ENCODE measurements around the gene NBEAL1. TPM values are rescaled to one million over a fixed set of nuclear protein-coding genes. Genes with fewer than 3 reads are reported as not detected.

The NBEAL1 gene
- total RNA-seq, 1 experiment from 2014 or later, result 17.0 TPM

- TF ChIP-seq CTCF (IDR thresholded peaks at IDR 0.05 in 2 of 3, conservative IDR thresholded peaks at IDR 0.05 in 1 of 3; ENCODE audit: borderline replicate concordance in 1 of 3, insufficient read depth in 1 of 3, low read depth in 2 of 3, low read length in 2 of 3), result no peak
- TF ChIP-seq ZFX (IDR thresholded peaks at IDR 0.05), result no peak
- no peak for TF ChIP-seq POLR2A (IDR thresholded peaks at IDR 0.05; ENCODE audit: borderline replicate concordance, extremely low read depth, insufficient read depth, insufficient read length)
- TF ChIP-seq ELF1 (IDR thresholded peaks at IDR 0.05; ENCODE audit: borderline replicate concordance, low read depth), result no peak
These were observed 18.7 kb downstream of the NBEAL1 start (continued) for GRCh38 chr2:203033395-203033794.

DNA sequence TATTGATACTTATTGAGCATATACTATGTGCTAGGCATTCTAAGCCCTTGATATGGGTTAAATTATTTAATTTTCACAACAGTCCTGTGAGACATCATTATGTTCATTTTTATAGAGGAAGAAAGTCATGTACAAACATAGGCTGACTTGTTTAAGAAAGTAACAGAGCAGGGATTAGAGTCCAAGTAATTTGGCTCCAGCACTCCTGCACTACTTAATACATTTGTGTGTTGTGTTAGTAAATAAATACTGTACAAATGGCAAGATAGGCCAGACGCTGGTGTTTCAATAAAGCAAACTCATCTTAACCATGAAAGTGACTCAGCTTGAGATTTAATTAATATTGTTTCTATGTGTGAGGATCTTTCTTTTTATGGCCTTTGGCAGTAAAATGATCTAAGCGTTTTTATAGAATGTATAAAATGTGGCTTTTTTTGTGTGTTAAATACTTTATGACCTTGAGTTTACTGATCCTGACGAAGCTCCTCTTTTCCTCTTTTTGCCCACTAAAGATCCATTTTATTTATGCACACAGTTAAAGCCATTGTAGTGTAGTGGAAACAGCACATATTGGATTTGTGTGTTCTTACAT, 21.3 kb downstream of the NBEAL1 start:
- Histone ChIP-seq H3K4me3 (replicated peaks in 1 of 2; ENCODE audit: low read depth in 1 of 2, low read length in 2 of 2) (no peak overlapping the region), H3K4me1 (ENCODE audit: control insufficient read depth in 1 of 2, insufficient read depth in 2 of 2, low read length in 2 of 2) (no peaks in the 10 kb centered on the region), H3K4me2 (ENCODE audit: low read length) (no peak overlapping the region), H3K9me3 (ENCODE audit: control insufficient read depth in 1 of 2, insufficient read depth in 1 of 2, low read depth in 1 of 2, low read length in 2 of 2) (no peaks in the 10 kb centered on the region), H3K9ac (ENCODE audit: low read length) (no peak overlapping the region), H4K20me1 (ENCODE audit: insufficient read depth) (no peaks in the 10 kb centered on the region), H3K9me2 (ENCODE audit: insufficient read depth) (no peaks in the 10 kb centered on the region), H3K27me3 (ENCODE audit: insufficient read depth, low read length) (no peaks in the 10 kb centered on the region), H3K79me2 (ENCODE audit: insufficient read depth, low read length) (no peaks in the 10 kb centered on the region), H2AFZ (ENCODE audit: low read depth, low read length, poor library complexity, severe bottlenecking) (no peak overlapping the region), H3K27ac (ENCODE audit: low read depth, low read length) (no peak overlapping the region), H3K36me3 (ENCODE audit: control insufficient read depth in 1 of 2, insufficient read depth in 2 of 2, low read length in 2 of 2) (no peaks in the 10 kb centered on the region)
- CTCF ChIA-PET, result no interaction called here
- intact Hi-C loops (cut with micrococcal nuclease), result no loop called here
- DNase-seq (ENCODE audit: low read depth, low spot score) (no peak), ATAC-seq (no peak)
- TF ChIP-seq ZFX (IDR thresholded peaks at IDR 0.05) (no peak), EZH2 (IDR thresholded peaks at IDR 0.05) (no peak), MAX (IDR thresholded peaks at IDR 0.05) (no peak), FOSL1 (IDR thresholded peaks at IDR 0.05; ENCODE audit: low read depth) (no peak), CBX3 (IDR thresholded peaks at IDR 0.05; ENCODE audit: low read depth) (no peak), ELF1 (IDR thresholded peaks at IDR 0.05; ENCODE audit: borderline replicate concordance, low read depth) (no peak), POLR2A (IDR thresholded peaks at IDR 0.05; ENCODE audit: borderline replicate concordance, extremely low read depth, insufficient read depth, insufficient read length) (no peak), REST (IDR thresholded peaks at IDR 0.05; ENCODE audit: low read depth) (no peak), YY1 (IDR thresholded peaks at IDR 0.05; ENCODE audit: extremely low read depth, insufficient replicate concordance, low read depth, low read length) (no peak), POLR2AphosphoS5 (IDR thresholded peaks at IDR 0.05; ENCODE audit: low read depth, low read length) (no peak), SP1 (IDR thresholded peaks at IDR 0.05; ENCODE audit: low read depth) (no peak), SIN3A (IDR thresholded peaks at IDR 0.05; ENCODE audit: low read depth) (no peak)
- TF ChIP-seq, protein P1, sequence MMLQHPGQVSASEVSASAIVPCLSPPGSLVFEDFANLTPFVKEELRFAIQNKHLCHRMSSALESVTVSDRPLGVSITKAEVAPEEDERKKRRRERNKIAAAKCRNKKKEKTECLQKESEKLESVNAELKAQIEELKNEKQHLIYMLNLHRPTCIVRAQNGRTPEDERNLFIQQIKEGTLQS (IDR thresholded peaks at IDR 0.05), result no peak
- TF ChIP-seq, protein P2, sequence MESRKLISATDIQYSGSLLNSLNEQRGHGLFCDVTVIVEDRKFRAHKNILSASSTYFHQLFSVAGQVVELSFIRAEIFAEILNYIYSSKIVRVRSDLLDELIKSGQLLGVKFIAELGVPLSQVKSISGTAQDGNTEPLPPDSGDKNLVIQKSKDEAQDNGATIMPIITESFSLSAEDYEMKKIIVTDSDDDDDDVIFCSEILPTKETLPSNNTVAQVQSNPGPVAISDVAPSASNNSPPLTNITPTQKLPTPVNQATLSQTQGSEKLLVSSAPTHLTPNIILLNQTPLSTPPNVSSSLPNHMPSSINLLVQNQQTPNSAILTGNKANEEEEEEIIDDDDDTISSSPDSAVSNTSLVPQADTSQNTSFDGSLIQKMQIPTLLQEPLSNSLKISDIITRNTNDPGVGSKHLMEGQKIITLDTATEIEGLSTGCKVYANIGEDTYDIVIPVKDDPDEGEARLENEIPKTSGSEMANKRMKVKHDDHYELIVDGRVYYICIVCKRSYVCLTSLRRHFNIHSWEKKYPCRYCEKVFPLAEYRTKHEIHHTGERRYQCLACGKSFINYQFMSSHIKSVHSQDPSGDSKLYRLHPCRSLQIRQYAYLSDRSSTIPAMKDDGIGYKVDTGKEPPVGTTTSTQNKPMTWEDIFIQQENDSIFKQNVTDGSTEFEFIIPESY (IDR thresholded peaks at IDR 0.05; ENCODE audit: extremely low read depth, insufficient replicate concordance, low read length), result no peak
- POLR2A ChIA-PET, result no interaction called here
- RAD21 ChIA-PET (ENCODE audit: low non-redundant PET in 1 of 2, low total read pairs in 2 of 2, uncharacterized antibody in 2 of 2, unreplicated experiment in 2 of 2), result no interaction called here
- BruUV-seq (replicated peaks), result no TSS peak

Measured in HCT116 (cell line).